Karpas-422 (cell line): ENCODE results near the gene TSSK2. TPM values are rescaled to one million over a fixed set of nuclear protein-coding genes. Genes with fewer than 3 reads are reported as not detected.
A peak's percentile ranks its signal among the peaks of the same experiment; 100 is the strongest.

Experiments
- DNase-seq: peaks from one replicate; pipeline ENCODE4 v3.0.0-alpha.2; 2015
- H2AFZ ChIP-seq: fragments of 200-600 bp; sonication (generic); 2 replicates; pipeline ENCODE4 v1.6.1; 2014; ENCODE audit warnings: antibody characterized with exemption, low read length, mixed read lengths
- H3K27ac ChIP-seq: fragments of 200-600 bp; sonication (generic); 2 replicates; pipeline ENCODE4 v1.5.1; 2014; ENCODE audit warnings: mild to moderate bottlenecking, low read length, moderate library complexity
- H3K27me3 ChIP-seq: fragments of 200-600 bp; sonication (generic); 2 replicates; pipeline ENCODE4 v1.6.1; 2014; ENCODE audit warnings: low read length, mixed read lengths
- H3K36me3 ChIP-seq: fragments of 200-600 bp; sonication (generic); 2 replicates; pipeline ENCODE4 v1.6.1; 2014; ENCODE audit warnings: low read length, mixed read lengths; ENCODE audit not compliant: insufficient read depth
- H3K4me1 ChIP-seq: fragments of 200-600 bp; sonication (generic); 2 replicates; pipeline ENCODE4 v1.6.1; 2014; ENCODE audit warnings: mild to moderate bottlenecking, low read length, mixed read lengths
- H3K4me2 ChIP-seq: fragments of 200-600 bp; sonication (generic); 2 replicates; pipeline ENCODE4 v1.6.1; 2014; ENCODE audit warnings: low read length, low read depth, mild to moderate bottlenecking; ENCODE audit not compliant: poor library complexity, severe bottlenecking
- H3K4me3 ChIP-seq: fragments of 200-600 bp; sonication (generic); 2 replicates; pipeline ENCODE4 v1.5.1; 2014; ENCODE audit warnings: mild to moderate bottlenecking, antibody characterized with exemption, low read length, mixed read lengths
- H3K79me2 ChIP-seq: fragments of 200-600 bp; sonication (generic); 2 replicates; pipeline ENCODE4 v1.6.1; 2014; ENCODE audit warnings: mild to moderate bottlenecking, low read length, mixed read lengths
- H3K9ac ChIP-seq: fragments of 200-600 bp; sonication (generic); 2 replicates; pipeline ENCODE4 v1.6.0; 2014; ENCODE audit warnings: low read length
- H3K9me2 ChIP-seq: fragments of 200-600 bp; sonication (generic), shearing (Covaris generic); replicated peaks from 2 replicates; pipeline ENCODE4 v1.6.0; 2014; ENCODE audit warnings: mild to moderate bottlenecking, low read length, moderate library complexity; ENCODE audit not compliant: insufficient read depth
- H3K9me3 ChIP-seq: fragments of 300-700, 200-600 bp; sonication (generic); 2 replicates; pipeline ENCODE4 v1.6.1; 2014; ENCODE audit warnings: low read length, mixed read lengths
- H4K20me1 ChIP-seq: fragments of 200-600 bp; sonication (generic); 2 replicates; pipeline ENCODE4 v1.6.1; 2014; ENCODE audit warnings: mild to moderate bottlenecking, antibody characterized with exemption, low read length, low read depth; ENCODE audit not compliant: insufficient read depth
- total RNA-seq: library from RNA; depleted of rRNA; stranded (reverse); fragments of >200 nt; shearing (Covaris generic); gene quantifications from 2 replicates; pipeline ENCODE4 v1.2.3, GENCODE V29; 2014; ENCODE audit warnings: low replicate concordance

TSSK2 gene
- total RNA-seq, 1 experiment from 2014 or later, result not detected

DNA sequence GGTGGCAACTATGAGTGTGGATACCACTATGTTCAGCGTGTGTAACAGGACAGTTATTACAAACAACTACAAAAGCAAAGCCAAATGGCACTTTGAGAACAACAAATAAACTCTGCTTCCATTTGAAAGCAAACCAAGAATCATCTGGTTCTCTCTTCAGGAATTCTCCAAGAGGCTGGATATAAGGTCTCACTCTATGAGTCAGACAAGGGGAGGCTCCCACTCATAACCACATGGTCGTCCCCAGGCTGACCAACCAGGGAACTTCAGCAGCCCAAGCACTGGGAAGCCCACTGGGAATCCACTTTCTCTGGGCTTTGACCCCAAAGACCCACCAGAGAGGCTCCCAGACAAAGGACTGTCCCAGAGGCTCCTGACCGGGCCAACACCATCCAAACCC, 44.2 kb upstream of the TSSK2 start:
- Histone ChIP-seq H3K27ac (peak overlapping the region; percentile 91), H3K9me2 (no peaks in the 10 kb centered on the region), H4K20me1 (peaks cover 9% of the 10 kb centered on the region), H3K36me3 (0 out of 2 replicates have a peak, but pooled peaks cover 4% of the 10 kb centered on the region), H3K79me2 (peaks cover 52% of the 10 kb centered on the region), H3K9ac (peak overlapping the region; percentile 6; the same call in 1 of the 2 replicates), H3K9me3 (no peaks in the 10 kb centered on the region), H3K4me1 (peaks cover 30% of the 10 kb centered on the region), H3K4me3 (no peak overlapping the region; the same call in 1 of the 2 replicates), H3K27me3 (no peaks in the 10 kb centered on the region), H3K4me2 (no peak overlapping the region), H2AFZ (no peak overlapping the region)
- no peak for DNase-seq

DNA sequence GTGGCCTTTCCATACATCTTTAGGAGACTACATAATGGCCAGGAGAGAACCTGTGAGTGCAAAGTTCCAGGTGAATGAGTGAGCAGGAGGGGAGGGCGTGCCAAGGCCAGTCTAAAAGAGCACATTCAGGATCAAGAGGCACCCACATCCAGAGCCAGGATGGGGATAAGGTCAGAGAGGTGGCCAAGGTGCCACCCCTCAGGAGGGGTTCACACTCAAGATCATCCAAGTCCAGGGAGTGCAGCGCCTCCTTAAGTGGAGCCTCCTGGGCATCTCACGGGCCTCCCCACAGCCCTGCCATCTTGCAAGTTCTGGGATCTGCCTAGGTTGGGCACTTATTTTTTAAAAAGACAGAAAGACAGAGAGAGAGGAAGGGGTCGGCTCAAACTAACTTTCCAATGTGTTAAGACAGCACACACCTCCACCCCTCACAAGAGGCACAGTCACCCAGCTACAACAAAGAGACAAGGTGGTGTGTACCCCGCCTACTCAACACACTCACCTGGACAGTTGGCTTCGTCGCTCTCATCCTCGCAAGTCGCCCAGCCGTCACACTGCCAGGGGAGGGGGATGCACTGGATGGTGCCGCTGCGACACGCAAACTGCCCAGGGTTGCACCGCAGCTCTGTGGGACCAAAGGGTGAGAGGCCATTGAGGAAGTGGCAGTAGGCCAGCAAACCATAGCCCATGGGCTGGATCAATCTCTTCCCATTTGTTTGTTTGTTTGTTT, 42.1 kb upstream of the TSSK2 start:
- Histone ChIP-seq H2AFZ (no peak overlapping the region), H3K27me3 (no peaks in the 10 kb centered on the region), H3K4me2 (no peak overlapping the region), H3K4me1 (peaks cover 30% of the 10 kb centered on the region), H3K9me2 (no peaks in the 10 kb centered on the region), H3K4me3 (no peak overlapping the region), H4K20me1 (peaks cover 9% of the 10 kb centered on the region), H3K27ac (no peak overlapping the region), H3K79me2 (peaks cover 57% of the 10 kb centered on the region), H3K9me3 (no peaks in the 10 kb centered on the region), H3K36me3 (no peaks in the 10 kb centered on the region), H3K9ac (no peak overlapping the region)
- no peak for DNase-seq

GRCh38 chr22:19090183-19090582, 40.9 kb upstream of the TSSK2 start:
- H3K9ac ChIP-seq, result no peak overlapping the region
- no peak for DNase-seq
- H3K9me2 ChIP-seq, result no peaks in the 10 kb centered on the region
- no peak overlapping the region for H2AFZ ChIP-seq
- no peaks in the 10 kb centered on the region for H3K9me3 ChIP-seq
- no peak overlapping the region for H3K4me3 ChIP-seq
- H4K20me1 ChIP-seq, result peaks cover 6% of the 10 kb centered on the region
- H3K27ac ChIP-seq, result no peak overlapping the region
- H3K27me3 ChIP-seq, result no peaks in the 10 kb centered on the region
- H3K4me2 ChIP-seq, result no peak overlapping the region
- H3K79me2 ChIP-seq, result peaks cover 64% of the 10 kb centered on the region
- peaks cover 26% of the 10 kb centered on the region for H3K4me1 ChIP-seq
- H3K36me3 ChIP-seq, result no peaks in the 10 kb centered on the region

- peaks cover 21% of the 10 kb centered on the region for H3K4me1 ChIP-seq
- peaks cover 66% of the 10 kb centered on the region for H3K79me2 ChIP-seq
- no peak overlapping the region for H3K4me3 ChIP-seq
- no peak overlapping the region for H2AFZ ChIP-seq
- no peaks in the 10 kb centered on the region for H3K9me3 ChIP-seq
- H3K9me2 ChIP-seq, result no peaks in the 10 kb centered on the region
- H4K20me1 ChIP-seq, result peaks cover 3% of the 10 kb centered on the region; the same call in 1 of the 2 replicates
- no peak for DNase-seq
- H3K27ac ChIP-seq, result no peak overlapping the region
- no peak overlapping the region for H3K4me2 ChIP-seq
- H3K36me3 ChIP-seq, result no peaks in the 10 kb centered on the region
- H3K9ac ChIP-seq, result no peak overlapping the region
- no peaks in the 10 kb centered on the region for H3K27me3 ChIP-seq
Measured at GRCh38 chr22:19090586-19091127, 40.5 kb upstream of the TSSK2 start.

- H3K4me1 ChIP-seq, result peaks cover 5% of the 10 kb centered on the region
- no peak overlapping the region for H3K4me2 ChIP-seq
- H3K9ac ChIP-seq, result no peak overlapping the region
- no peaks in the 10 kb centered on the region for H4K20me1 ChIP-seq
- H3K9me3 ChIP-seq, result no peaks in the 10 kb centered on the region
- H2AFZ ChIP-seq, result no peak overlapping the region
- H3K27me3 ChIP-seq, result no peaks in the 10 kb centered on the region
- H3K79me2 ChIP-seq, result peaks cover 75% of the 10 kb centered on the region
- H3K4me3 ChIP-seq, result no peak overlapping the region
- H3K27ac ChIP-seq, result no peak overlapping the region
- no peak for DNase-seq
- no peaks in the 10 kb centered on the region for H3K9me2 ChIP-seq
- no peaks in the 10 kb centered on the region for H3K36me3 ChIP-seq
Measured at GRCh38 chr22:19092725-19093124, 38.4 kb upstream of the TSSK2 start.

GRCh38 chr22:19094393-19094997, 36.6 kb upstream of the TSSK2 start:
- Histone ChIP-seq H3K27me3 (no peaks in the 10 kb centered on the region), H3K4me2 (no peak overlapping the region), H3K9me2 (no peaks in the 10 kb centered on the region), H2AFZ (no peak overlapping the region), H3K36me3 (no peaks in the 10 kb centered on the region), H3K9ac (no peak overlapping the region), H3K4me1 (no peaks in the 10 kb centered on the region), H4K20me1 (no peaks in the 10 kb centered on the region), H3K79me2 (peaks cover 86% of the 10 kb centered on the region), H3K9me3 (no peaks in the 10 kb centered on the region), H3K4me3 (no peak overlapping the region), H3K27ac (no peak overlapping the region)
- no peak for DNase-seq

DNA sequence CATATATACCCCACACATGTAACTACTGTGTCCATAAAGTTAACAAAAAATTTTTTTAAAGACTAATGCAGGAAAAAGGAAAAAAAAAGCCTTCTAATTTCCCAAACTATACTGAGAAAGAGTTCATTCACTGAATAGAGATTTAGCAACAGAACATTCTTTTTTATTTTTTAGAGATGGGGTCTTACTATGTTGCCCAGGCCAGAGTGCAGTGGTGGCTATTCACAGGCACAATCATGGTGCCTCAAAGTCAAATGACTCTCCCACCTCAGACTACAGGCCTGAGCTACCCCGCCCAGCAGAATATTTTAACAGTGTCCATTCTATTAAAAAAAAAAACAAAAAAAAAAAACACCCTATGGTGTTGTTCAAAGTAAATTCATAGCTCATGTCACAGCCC, 34.6 kb upstream of the TSSK2 start:
- Histone ChIP-seq H2AFZ (no peak overlapping the region), H4K20me1 (no peaks in the 10 kb centered on the region), H3K36me3 (no peaks in the 10 kb centered on the region), H3K4me1 (no peaks in the 10 kb centered on the region), H3K9me2 (no peaks in the 10 kb centered on the region), H3K27ac (no peak overlapping the region), H3K4me3 (no peak overlapping the region), H3K27me3 (no peaks in the 10 kb centered on the region), H3K79me2 (peaks cover 89% of the 10 kb centered on the region), H3K4me2 (no peak overlapping the region), H3K9me3 (no peaks in the 10 kb centered on the region), H3K9ac (no peak overlapping the region)
- DNase-seq, result no peak

DNA sequence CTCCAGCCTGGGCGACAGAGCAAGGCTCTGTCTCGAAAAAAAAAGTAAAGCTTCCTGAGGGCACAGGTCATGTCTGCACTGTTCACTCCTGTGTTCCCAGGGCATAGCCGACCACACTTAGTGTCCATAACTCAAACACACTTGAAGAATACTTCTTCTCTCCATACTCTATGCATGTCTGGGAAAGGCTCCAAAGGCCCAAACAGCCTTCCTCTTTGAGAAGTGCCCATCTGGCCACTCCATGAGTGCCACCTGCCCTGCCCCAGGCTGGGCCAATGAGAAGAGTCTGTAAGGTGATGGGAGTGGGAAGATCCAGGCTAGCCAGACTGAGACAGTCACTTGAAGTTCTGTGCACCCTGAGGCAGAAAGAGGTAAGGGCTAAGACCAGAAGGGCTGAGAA, 33.6 kb upstream of the TSSK2 start:
- H3K4me1 ChIP-seq, result no peaks in the 10 kb centered on the region
- no peaks in the 10 kb centered on the region for H3K9me3 ChIP-seq
- H3K79me2 ChIP-seq, result peaks cover 88% of the 10 kb centered on the region
- no peak overlapping the region for H2AFZ ChIP-seq
- no peak for DNase-seq
- H3K9ac ChIP-seq, result no peak overlapping the region
- H3K36me3 ChIP-seq, result no peaks in the 10 kb centered on the region
- no peaks in the 10 kb centered on the region for H3K9me2 ChIP-seq
- H4K20me1 ChIP-seq, result no peaks in the 10 kb centered on the region
- no peak overlapping the region for H3K27ac ChIP-seq
- no peak overlapping the region for H3K4me2 ChIP-seq
- no peak overlapping the region for H3K4me3 ChIP-seq
- no peaks in the 10 kb centered on the region for H3K27me3 ChIP-seq
